Measurements from ENCODE around the gene OXSR1. TPM values are rescaled to one million over a fixed set of nuclear protein-coding genes. Genes with fewer than 3 reads are reported as not detected.
A peak's percentile ranks its signal among the peaks of the same experiment; 100 is the strongest.

The OXSR1 gene
- total and polyA plus RNA-seq, 10 of the 15 experiments (the other 5 are each of a cell fraction or from before 2014, with no cell fraction given): 12.4 to 54.6 (median 35.7) TPM

DNA sequence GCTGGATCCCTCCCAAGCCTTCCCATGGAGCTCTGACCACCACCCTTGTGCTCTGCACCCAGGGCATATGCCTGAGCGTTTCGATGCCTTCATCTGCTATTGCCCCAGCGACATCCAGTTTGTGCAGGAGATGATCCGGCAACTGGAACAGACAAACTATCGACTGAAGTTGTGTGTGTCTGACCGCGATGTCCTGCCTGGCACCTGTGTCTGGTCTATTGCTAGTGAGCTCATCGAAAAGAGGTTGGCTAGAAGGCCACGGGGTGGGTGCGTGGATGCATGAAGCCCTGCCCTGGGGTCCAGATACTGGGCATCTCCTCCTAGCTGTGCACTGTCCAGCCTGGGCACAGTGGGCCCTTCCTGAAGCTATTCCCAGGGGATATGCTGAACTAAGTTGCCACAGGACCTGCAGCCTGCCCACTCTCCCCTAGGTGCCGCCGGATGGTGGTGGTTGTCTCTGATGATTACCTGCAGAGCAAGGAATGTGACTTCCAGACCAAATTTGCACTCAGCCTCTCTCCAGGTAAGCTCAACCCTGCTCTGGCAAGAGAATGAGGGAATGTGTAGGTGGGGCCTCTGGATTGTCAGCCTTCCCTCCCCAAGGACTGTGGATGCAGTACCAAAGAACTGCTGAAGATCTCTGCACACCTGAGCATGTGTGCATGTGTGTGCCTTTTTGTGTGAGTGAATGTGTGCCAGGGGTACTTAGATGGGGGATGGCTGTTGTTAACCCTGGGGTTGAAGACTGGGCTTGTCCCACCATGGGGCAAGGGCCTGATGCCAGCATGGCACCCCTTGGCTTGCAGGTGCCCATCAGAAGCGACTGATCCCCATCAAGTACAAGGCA is 24.8 kb upstream of the OXSR1 start (continued):
- TF ChIP-seq, protein P1, sequence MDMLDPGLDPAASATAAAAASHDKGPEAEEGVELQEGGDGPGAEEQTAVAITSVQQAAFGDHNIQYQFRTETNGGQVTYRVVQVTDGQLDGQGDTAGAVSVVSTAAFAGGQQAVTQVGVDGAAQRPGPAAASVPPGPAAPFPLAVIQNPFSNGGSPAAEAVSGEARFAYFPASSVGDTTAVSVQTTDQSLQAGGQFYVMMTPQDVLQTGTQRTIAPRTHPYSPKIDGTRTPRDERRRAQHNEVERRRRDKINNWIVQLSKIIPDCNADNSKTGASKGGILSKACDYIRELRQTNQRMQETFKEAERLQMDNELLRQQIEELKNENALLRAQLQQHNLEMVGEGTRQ (IDR thresholded peaks at IDR 0.05; ENCODE audit: borderline replicate concordance, low read depth, low read length): no peak
- TF ChIP-seq PML (IDR thresholded peaks at IDR 0.05; ENCODE audit: low read length) (no peak), SREBF1 (IDR thresholded peaks at IDR 0.05; ENCODE audit: low read length) (no peak), NFIC (IDR thresholded peaks at IDR 0.05; ENCODE audit: low read depth, low read length) (no peak), CBX3 (IDR thresholded peaks at IDR 0.05; ENCODE audit: borderline replicate concordance, low read depth) (no peak), CREB1 (IDR thresholded peaks at IDR 0.05; ENCODE audit: low read depth) (no peak), BMI1 (IDR thresholded peaks at IDR 0.05; ENCODE audit: borderline replicate concordance) (no peak), MEF2B (IDR thresholded peaks at IDR 0.05; ENCODE audit: partially characterized antibody, poor library complexity, severe bottlenecking) (peak; percentile 41)
- TF ChIP-seq, protein P2, sequence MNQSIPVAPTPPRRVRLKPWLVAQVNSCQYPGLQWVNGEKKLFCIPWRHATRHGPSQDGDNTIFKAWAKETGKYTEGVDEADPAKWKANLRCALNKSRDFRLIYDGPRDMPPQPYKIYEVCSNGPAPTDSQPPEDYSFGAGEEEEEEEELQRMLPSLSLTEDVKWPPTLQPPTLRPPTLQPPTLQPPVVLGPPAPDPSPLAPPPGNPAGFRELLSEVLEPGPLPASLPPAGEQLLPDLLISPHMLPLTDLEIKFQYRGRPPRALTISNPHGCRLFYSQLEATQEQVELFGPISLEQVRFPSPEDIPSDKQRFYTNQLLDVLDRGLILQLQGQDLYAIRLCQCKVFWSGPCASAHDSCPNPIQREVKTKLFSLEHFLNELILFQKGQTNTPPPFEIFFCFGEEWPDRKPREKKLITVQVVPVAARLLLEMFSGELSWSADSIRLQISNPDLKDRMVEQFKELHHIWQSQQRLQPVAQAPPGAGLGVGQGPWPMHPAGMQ (IDR thresholded peaks at IDR 0.05; ENCODE audit: borderline replicate concordance): no peak
- TF ChIP-seq, protein P3, sequence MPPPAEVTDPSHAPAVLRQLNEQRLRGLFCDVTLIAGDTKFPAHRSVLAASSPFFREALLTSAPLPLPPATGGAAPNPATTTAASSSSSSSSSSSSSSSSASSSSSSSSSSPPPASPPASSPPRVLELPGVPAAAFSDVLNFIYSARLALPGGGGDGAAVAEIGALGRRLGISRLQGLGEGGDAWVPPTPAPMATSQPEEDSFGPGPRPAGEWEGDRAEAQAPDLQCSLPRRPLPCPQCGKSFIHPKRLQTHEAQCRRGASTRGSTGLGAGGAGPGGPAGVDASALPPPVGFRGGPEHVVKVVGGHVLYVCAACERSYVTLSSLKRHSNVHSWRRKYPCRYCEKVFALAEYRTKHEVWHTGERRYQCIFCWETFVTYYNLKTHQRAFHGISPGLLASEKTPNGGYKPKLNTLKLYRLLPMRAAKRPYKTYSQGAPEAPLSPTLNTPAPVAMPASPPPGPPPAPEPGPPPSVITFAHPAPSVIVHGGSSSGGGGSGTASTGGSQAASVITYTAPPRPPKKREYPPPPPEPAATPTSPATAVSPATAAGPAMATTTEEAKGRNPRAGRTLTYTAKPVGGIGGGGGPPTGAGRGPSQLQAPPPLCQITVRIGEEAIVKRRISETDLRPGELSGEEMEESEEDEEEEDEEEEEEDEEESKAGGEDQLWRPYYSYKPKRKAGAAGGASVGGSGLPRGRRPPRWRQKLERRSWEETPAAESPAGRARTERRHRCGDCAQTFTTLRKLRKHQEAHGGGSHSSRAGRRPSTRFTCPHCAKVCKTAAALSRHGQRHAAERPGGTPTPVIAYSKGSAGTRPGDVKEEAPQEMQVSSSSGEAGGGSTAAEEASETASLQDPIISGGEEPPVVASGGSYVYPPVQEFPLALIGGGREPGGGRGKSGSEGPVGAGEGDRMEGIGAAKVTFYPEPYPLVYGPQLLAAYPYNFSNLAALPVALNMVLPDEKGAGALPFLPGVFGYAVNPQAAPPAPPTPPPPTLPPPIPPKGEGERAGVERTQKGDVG (CRISPR knock-in tag; IDR thresholded peaks at IDR 0.05): no peak

Measured in GM12878 (cell line).